ENCODE data around the gene IFI27. TPM values are rescaled to one million over a fixed set of nuclear protein-coding genes. Genes with fewer than 3 reads are reported as not detected.

The IFI27 gene
- polyA plus RNA-seq, 2 of the 4 experiments (the other 2 are of a cell fraction): 0.76 to 2.2 TPM

DNA sequence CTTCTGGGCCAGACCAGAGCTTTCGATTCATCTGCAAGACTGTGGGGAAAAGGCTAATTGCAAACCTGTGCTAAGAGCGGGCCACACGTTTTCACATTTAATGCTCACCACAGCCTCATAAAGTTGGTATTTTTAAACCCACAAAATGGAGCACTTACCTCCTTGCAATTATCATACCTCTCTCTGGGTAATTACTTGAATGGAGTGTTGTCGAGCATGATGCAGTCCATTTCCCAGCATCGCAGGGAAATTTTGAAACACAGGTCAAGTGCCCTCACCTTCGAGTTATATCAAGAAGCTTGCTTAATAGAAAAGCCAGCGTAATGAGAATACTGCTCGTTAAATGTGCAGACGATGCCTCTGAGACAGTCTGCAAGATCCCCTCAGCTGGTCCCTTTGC lies 27.7 kb downstream of the IFI27 start (continued):
- TF ChIP-seq BCL3 (IDR thresholded peaks at IDR 0.05): no peak
- TF ChIP-seq ESRRA (IDR thresholded peaks at IDR 0.05; ENCODE audit: borderline replicate concordance, low read length): no peak

DNA sequence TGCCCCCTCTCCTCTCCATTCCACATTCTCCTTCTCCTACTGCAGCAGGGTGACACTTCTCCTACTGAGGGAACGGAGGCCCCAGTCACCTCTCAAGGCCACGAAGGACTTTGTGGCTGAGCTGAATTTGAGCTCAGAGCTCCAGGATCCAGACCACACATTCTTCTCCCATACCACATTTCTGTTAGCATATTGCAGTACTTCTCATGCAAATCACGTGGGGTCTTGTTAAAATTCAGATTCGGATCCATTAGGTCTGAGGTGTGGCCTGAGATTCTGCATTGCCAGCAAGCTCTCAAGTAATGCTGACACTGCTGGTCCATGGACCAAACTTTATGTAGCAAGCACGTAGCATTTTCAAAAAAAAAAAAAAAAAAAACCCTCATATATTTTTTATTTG lies 28.5 kb downstream of the IFI27 start:
- Histone ChIP-seq H3K4me1 (no peaks in the 10 kb centered on the region), H3K27ac (no peak overlapping the region), H3K4me2 (no peak overlapping the region), H3K9me3 (no peaks in the 10 kb centered on the region), H3K4me3 (no peak overlapping the region)
- FAIRE-seq (no peak), ATAC-seq (no peak), DNase-seq (ENCODE audit: low read depth in 1 of 2, low spot score in 1 of 2) (no peak)
- ChIA-PET CTCF (interaction anchor here (0.7 to 3.9 kb wide), 10 partner anchors 11 to 680 kb away, joined by 3 to 82 read pairs (median 4); no protein-coding TSS in a partner anchor), POLR2A (no interaction called here)
- no peak for TF ChIP-seq HOXB13 (CRISPR knock-in tag; IDR thresholded peaks at IDR 0.05; ENCODE audit: low read depth)
- no peak for TF ChIP-seq NPAS2 (CRISPR knock-in tag; IDR thresholded peaks at IDR 0.05; ENCODE audit: borderline replicate concordance)
- no peak for TF ChIP-seq CBX8 (IDR thresholded peaks at IDR 0.05)
- no peak for TF ChIP-seq USF2 (IDR thresholded peaks at IDR 0.05)
- no peak for TF ChIP-seq HMGXB4 (CRISPR knock-in tag; IDR thresholded peaks at IDR 0.05; ENCODE audit: borderline replicate concordance)
- no peak for TF ChIP-seq RCOR1 (IDR thresholded peaks at IDR 0.05; ENCODE audit: low read depth, low read length)
- TF ChIP-seq EP300 (IDR thresholded peaks at IDR 0.05): no peak
- no peak for TF ChIP-seq PHF8 (IDR thresholded peaks at IDR 0.05; ENCODE audit: borderline replicate concordance, low read depth)
- no peak for TF ChIP-seq ESRRA (IDR thresholded peaks at IDR 0.05; ENCODE audit: borderline replicate concordance, low read length)
- TF ChIP-seq HOXA7 (CRISPR knock-in tag; IDR thresholded peaks at IDR 0.05): no peak
- no peak for TF ChIP-seq TP53 (CRISPR knock-in tag; IDR thresholded peaks at IDR 0.05)
- TF ChIP-seq, protein P1, sequence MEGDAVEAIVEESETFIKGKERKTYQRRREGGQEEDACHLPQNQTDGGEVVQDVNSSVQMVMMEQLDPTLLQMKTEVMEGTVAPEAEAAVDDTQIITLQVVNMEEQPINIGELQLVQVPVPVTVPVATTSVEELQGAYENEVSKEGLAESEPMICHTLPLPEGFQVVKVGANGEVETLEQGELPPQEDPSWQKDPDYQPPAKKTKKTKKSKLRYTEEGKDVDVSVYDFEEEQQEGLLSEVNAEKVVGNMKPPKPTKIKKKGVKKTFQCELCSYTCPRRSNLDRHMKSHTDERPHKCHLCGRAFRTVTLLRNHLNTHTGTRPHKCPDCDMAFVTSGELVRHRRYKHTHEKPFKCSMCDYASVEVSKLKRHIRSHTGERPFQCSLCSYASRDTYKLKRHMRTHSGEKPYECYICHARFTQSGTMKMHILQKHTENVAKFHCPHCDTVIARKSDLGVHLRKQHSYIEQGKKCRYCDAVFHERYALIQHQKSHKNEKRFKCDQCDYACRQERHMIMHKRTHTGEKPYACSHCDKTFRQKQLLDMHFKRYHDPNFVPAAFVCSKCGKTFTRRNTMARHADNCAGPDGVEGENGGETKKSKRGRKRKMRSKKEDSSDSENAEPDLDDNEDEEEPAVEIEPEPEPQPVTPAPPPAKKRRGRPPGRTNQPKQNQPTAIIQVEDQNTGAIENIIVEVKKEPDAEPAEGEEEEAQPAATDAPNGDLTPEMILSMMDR (IDR thresholded peaks at IDR 0.05): no peak
- WGBS (ENCODE audit: missing lambda C conversion rate): 36% methylated on average over 5 of the region's 5 CpGs

DNA sequence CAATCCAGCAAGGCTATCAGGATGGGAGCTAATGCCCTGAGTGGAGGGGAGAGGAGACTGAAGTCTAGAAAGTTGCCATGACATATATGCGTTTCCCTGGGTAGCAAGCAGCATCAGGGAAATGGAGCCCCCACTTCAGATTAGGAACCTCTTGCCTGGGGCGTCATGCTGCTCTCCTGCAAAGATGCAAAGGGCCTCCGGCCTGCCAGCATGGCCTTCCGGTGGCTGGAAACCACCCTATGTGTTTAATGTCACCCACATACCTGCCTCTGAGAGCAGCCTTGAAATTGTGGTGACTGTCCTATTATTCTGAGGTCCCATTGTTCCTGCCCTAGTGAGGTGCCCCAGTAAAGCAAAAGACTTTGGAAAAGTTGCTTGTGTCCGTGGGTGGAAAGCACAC lies 28.9 kb downstream of the IFI27 start:
- H3K4me3 ChIP-seq: no peak overlapping the region
- no peak overlapping the region for H3K4me2 ChIP-seq
- 61% methylated on average over 5 of the region's 5 CpGs for WGBS (ENCODE audit: missing lambda C conversion rate)
- DNase-seq (ENCODE audit: low read depth in 1 of 2, low spot score in 1 of 2): no peak
- POLR2A ChIA-PET: no interaction called here
- no peak for FAIRE-seq
- ATAC-seq: no peak
- CTCF ChIA-PET: interaction anchor here (0.7 to 3.9 kb wide), 9 partner anchors 9 to 680 kb away, joined by 3 to 82 read pairs (median 5); no protein-coding TSS in a partner anchor
- H3K27ac ChIP-seq: no peak overlapping the region
- TF ChIP-seq HES2 (IDR thresholded peaks at IDR 0.05): no peak
- no peak for TF ChIP-seq RARB (CRISPR knock-in tag; IDR thresholded peaks at IDR 0.05)
- TF ChIP-seq MYC (IDR thresholded peaks at IDR 0.05; ENCODE audit: borderline replicate concordance, low read length): no peak
- TF ChIP-seq HOXB5 (CRISPR knock-in tag; IDR thresholded peaks at IDR 0.05): no peak
- no peak for TF ChIP-seq HOXA7 (CRISPR knock-in tag; IDR thresholded peaks at IDR 0.05)
- TF ChIP-seq HEYL (CRISPR knock-in tag; IDR thresholded peaks at IDR 0.05): no peak
- TF ChIP-seq BHLHE40 (IDR thresholded peaks at IDR 0.05; ENCODE audit: low read depth, low read length): no peak
- no peak for TF ChIP-seq KDM5A (IDR thresholded peaks at IDR 0.05)
- TF ChIP-seq FOSB (CRISPR knock-in tag; IDR thresholded peaks at IDR 0.05): no peak
- TF ChIP-seq NFE2L2 (conservative IDR thresholded peaks at IDR 0.05; ENCODE audit: low read length): no peak
- H3K9me3 ChIP-seq: no peaks in the 10 kb centered on the region
- H3K4me1 ChIP-seq: no peaks in the 10 kb centered on the region

Data from A549 (cell line).